NCI-H2227 (cell line): ENCODE data around the gene PPARGC1A.

Experiments used
- DNase-seq: peaks from one replicate; lab custom pipeline; 2025; ENCODE audit not compliant: unreplicated experiment; lab: John Stamatoyannopoulos, UW

The PPARGC1A gene

DNA sequence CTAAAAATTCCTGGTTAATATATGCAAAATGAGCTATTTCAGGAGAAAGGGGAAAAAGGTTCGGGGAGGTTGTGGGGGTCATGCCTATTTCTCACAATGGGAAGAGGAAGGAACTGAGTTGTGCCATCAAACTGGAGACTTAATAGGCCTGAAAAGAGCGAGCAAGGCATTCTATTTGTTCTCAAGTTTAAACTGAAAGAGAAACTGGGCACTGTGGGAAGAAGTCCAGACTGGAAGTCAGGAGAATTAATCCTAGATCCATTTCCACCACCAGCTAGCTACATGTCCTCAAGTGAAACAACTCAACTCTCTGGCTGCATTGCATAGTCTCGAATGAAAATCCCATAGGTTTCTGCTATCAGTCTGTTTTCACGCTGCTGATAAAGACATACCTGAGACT is 50.6 kb downstream of the PPARGC1A start:
- DNase-seq = no peak

DNA sequence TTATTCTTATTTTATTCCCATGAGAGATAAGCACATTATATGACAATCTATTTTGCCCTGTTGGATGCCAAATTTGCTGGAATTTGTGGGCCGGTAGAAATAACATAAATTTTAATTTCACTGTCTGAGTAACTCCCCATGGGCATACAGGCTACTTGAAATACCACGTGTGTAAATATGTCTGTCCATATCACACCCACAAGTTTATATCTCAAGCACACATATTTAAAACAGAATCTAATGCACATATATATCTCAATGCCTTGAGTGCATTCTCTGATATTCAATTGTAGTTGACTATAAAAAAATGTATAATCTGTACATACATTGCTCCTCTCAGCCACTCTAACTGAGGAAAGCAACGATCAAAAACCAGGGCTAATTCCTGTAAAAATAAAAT is 51.2 kb downstream of the PPARGC1A start:
- DNase-seq = no peak

GRCh38 chr4:23838131-23838530 is 51.7 kb downstream of the PPARGC1A start:
- DNase-seq = no peak

DNA sequence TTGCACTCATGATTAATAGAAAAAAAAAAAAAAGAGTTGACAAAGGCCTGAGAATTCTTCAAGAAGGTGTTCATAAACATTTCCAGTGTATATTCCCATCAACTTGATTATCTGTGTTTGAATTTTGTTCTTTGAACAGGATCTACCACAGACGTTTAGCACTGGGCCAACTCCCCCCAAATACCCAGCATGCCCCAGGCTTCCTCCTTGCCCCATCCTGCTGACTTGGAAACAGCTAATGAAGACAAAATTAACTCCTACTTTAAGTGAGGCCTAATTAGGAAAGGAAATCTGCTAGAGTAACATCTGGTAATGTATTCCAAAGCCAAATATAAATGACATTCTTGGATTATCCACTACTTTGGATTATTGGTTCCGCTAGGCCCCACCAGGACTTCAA is 52.5 kb downstream of the PPARGC1A start:
- DNase-seq = no peak

- no peak for DNase-seq
Measured at GRCh38 chr4:23835774-23836478, 53.9 kb downstream of the PPARGC1A start.

DNA sequence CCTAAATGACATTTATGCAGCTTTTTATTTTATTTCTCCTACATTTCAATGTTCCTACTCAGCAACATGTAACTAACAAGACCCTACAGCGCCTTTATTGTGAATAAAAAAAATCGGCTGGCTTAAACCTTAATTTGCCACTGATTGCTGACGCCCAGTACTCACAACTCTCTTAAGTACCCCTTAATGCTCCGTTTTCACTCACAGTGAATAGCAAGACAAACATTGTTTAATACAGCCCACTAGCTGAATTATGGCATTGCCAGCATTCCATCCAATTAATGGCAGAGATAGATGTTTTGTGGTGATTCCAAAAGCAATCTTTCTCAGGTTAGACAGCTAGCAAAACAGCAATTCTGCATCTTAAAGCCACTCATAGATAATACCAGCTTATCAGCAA is 61.1 kb downstream of the PPARGC1A start:
- DNase-seq = no peak

GRCh38 chr4:23828020-23828715 is 61.7 kb downstream of the PPARGC1A start:
- no peak for DNase-seq

GRCh38 chr4:23822181-23822580 is 67.7 kb downstream of the PPARGC1A start:
- no peak for DNase-seq

DNA sequence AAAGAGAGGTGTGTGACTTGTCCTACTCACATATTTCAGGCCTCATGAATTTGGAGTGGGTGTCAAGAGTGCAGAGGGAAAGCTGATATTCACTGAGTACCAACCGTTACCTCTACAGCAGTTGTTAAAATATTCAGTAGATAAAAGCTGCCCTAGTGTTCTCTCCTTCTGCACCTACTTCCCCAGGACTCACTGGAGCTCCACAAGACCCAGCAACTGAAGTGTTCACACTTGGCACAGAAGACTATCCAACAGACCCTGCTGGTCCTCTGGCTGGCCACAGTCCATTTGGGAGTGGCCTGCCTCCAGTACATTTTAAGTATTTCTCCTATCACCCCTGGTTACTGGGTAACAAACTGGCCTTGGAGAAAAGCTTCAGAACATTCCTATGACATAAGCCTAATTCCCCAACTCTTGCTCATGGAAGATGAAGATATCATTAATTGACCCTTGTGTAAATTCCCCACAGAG is 70.8 kb downstream of the PPARGC1A start:
- no peak for DNase-seq

DNA sequence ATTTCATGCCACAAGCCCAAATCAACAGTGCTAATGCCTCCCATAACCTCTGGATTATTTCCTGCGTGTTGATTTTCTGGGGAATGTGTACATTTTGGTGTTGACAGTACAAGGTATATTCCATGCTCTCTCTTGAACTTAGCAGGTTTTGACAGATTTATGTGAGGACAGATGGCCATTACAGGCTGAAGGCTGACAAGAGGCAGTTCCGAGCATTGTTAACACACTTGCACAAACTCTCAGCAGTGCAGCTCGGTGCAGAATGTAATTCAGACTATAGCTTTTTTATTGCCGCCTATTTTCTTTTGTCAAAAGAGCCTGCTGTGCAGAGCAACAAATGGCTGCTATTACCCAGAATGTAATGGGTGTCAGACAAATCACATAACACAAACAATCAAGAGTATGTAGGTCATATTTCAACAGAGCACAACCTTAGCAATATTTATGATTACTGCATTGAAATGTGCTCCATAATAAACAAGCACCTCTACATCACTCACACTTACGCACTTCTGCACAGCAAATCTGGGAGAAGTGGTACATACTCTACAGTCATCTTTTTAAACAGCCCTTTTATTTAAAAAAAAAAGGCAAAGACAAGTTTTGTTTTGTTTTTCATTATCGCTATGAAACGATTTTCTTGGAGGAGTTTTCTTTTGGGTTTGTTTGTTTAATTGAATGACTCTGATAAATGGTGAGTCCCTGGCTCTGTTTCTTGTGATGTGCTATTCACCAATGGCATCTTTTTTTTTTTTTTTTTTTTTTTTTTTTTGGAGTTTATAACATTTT is 71.6 kb downstream of the PPARGC1A start:
- DNase-seq = no peak

GRCh38 chr4:23814996-23815660 is 74.7 kb downstream of the PPARGC1A start:
- DNase-seq = no peak

- DNase-seq = no peak
Measured at GRCh38 chr4:23814587-23814986, 75.3 kb downstream of the PPARGC1A start.

DNA sequence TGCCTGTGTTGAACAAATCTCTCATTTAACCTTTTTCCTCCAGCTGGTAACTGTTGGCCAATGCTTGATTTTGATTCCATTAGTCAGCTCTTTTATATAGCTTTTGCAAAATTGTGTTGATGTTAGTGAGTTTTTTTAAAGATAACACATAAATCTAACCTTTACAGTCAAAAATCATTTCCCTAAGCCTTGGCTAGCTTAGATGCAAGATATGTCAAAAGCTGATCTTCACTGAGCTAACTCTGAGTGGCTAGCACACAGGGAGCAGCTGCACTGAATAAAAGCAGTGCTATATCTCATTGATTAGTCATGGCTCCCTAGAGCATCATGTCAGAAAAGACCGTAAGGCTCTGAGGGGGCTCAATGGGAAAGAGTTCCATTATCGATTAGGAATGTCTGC is 78.7 kb downstream of the PPARGC1A start:
- no peak for DNase-seq

- no peak for DNase-seq
Measured at GRCh38 chr4:23805450-23805851, 84.4 kb downstream of the PPARGC1A start.

DNA sequence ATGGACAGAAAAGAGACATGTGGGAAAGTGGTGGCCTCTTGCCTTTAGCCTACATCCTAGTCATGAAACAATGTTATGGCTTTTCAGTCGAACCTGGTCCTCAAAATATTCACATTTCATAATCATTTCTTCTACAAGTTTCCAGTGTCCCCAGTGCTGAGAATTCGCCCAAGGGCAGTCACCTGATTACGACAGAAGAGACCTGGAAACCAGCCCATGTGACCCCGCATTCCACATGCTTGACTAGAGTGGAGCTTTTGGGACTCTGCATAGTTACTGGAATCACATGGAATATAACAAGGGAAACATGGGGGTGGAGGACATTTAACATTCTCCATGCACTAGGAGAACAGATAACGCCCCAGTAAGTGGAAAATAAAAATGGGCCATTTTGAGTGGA is 100.1 kb downstream of the PPARGC1A start:
- DNase-seq = no peak

- no peak for DNase-seq
Measured at GRCh38 chr4:23788460-23788859, 101.4 kb downstream of the PPARGC1A start.

DNA sequence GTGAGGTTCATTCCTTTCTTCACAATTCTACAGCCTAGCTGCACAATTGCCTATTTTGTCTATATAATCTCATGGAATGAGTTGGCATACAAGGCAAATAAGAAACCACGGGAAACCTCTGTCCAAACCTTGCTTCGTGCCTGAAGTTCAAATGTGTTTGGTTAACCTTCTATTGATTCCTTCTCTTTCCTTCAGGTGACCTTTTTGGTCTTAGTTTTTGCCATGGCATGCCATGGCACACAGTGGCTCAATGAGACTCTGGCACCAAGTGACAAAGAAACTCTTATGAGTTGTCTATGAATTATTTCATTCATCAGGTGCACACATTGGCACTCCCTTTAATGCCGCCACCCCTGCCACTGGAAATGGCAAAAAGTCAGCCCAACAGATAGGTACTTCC is 101.8 kb downstream of the PPARGC1A start:
- no peak for DNase-seq

- no peak for DNase-seq
Measured at GRCh38 chr4:23782778-23783437, 106.9 kb downstream of the PPARGC1A start.

DNA sequence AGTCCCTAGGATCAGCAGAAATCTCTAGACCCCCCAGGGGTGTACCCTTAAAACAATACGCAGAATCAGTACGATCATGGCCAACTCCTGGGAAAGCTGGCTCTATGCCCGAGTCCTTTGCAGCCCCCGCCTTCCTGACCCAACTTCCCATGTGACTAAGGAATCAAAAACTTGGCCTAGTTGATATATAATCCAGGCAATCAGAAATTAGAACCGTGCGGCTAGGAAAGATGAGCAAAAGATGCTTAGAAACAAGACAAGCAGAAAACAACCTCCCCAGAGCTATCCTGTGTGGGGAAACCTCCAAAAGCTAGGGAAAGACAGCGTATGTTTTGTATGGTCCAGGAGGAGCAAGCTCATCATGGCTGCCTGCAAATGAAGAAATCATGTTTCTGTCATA is 110.0 kb downstream of the PPARGC1A start:
- no peak for DNase-seq

- DNase-seq = no peak
Measured at GRCh38 chr4:23779422-23779821, 110.4 kb downstream of the PPARGC1A start.

DNA sequence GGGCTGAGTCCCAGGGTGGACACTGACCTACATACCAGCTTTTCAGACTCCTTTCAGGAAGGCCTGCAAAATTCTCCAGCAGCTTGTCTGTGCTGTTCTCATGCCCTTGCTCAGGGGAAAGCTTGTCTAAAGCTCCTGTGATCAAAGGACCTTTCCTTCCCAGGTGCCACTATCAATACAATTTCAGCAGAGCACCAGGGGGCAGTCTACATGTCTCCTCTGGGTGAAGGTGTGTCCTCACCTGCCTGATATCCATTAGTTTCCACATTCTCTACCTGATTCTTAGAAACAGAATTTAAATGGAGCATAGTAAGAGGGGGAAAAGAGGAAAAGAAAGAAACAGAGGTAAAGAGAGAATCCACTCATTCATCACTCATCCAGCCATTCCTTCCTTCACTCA is 114.2 kb downstream of the PPARGC1A start:
- no peak for DNase-seq
